GM12873 (cell line): ENCODE measurements around the gene MBD3L2.
"Not testable (repeated sequence)": the region's sequence is repeated elsewhere in the genome, so short reads cannot be mapped to it uniquely, and the experiment has no call there.

Experiments
- TF ChIP-seq, protein P1 (sequence below): IDR thresholded peaks from 2 replicates; pipeline ENCODE4 v1.5.1; 2012; ENCODE audit warnings: low read depth, mild to moderate bottlenecking, moderate library complexity, low read length, control low read depth; ENCODE audit not compliant: insufficient read depth; ENCODE audit errors: missing control alignments

The MBD3L2 gene

GRCh38 chr19:7049021-7049420, at the start of gene MBD3L2:
MBD3L2 (plus strand) TSS chr19:7049321; CDS start chr19:7049374, 53 bp downstream.
- TF ChIP-seq, protein P1, sequence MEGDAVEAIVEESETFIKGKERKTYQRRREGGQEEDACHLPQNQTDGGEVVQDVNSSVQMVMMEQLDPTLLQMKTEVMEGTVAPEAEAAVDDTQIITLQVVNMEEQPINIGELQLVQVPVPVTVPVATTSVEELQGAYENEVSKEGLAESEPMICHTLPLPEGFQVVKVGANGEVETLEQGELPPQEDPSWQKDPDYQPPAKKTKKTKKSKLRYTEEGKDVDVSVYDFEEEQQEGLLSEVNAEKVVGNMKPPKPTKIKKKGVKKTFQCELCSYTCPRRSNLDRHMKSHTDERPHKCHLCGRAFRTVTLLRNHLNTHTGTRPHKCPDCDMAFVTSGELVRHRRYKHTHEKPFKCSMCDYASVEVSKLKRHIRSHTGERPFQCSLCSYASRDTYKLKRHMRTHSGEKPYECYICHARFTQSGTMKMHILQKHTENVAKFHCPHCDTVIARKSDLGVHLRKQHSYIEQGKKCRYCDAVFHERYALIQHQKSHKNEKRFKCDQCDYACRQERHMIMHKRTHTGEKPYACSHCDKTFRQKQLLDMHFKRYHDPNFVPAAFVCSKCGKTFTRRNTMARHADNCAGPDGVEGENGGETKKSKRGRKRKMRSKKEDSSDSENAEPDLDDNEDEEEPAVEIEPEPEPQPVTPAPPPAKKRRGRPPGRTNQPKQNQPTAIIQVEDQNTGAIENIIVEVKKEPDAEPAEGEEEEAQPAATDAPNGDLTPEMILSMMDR: not testable (repeated sequence)

- TF ChIP-seq, protein P1: no peak
Observed at GRCh38 chr19:6999933-7000332, 49.2 kb upstream of the MBD3L2 start.

DNA sequence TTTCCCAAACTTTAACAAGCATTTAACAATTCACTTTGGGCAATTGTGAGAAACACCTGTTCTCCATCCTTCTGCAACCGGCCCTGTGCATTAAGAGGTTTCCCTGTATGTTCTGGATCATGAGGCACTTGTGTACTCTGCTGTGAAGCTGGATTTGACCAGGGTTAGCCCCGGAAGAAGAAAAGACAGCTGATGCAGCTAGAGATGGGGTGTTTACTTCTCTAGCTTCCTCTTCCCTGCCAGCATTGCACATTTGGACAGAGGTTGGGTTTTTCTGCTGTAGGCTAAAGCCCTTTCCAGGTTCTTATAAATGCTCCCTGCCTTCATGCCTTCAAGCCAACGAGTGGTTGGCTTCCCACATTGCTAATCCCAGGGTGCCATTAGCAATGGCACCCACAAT, 48.8 kb upstream of the MBD3L2 start:
- TF ChIP-seq, protein P1: no peak

- TF ChIP-seq, protein P1: no peak
Observed at GRCh38 chr19:7000816-7001215, 48.3 kb upstream of the MBD3L2 start.

- TF ChIP-seq, protein P1: peak; percentile 64
Observed at GRCh38 chr19:7004313-7004931, 44.7 kb upstream of the MBD3L2 start.

DNA sequence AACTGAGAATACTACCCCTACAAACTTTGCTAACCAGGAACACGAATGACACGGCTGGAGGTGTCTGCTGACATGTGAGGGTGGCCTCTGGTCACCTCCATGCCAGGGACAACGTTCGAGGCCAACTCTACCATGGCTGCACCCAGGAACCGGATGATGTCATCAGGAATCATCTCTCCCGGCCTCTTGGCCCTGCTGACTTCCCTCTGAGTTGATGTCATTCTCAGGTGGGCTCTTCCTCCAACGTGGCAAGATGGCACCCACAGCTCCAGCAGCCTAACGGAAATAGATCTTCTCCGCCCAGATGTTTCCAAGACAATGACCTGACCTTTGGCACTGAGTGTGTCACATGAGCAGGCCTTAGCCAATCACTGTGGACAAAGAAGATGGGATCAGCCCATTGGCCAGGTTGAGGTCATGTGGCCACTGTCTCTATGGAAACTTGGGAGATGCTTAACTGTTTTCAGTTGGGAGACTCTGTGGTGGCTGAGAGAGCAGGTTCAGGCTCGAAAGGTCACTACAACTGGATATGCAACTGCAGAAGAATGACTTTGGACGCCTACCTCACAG, 42.9 kb upstream of the MBD3L2 start:
- TF ChIP-seq, protein P1: no peak

DNA sequence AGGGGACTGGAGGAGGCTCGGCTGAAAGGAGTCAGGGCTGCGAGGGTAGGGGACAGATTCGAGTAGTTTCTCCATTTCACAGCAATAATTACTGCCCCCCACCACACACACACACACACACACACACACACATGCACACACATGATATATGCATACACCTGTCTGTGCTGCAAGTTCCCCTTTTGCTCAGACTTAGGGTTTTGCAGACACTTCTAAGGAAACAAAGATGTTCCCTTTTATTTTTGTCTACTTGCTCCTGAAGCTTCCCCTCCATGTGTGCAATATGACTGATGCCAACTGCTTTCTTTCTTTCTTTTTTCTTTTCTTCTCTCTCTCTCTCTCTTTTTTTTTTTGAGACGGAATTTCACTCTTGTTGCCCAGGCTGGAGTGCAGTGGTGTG, 41.3 kb upstream of the MBD3L2 start:
- TF ChIP-seq, protein P1: no peak
